H9 (cell line): ENCODE results near the gene TPBGL. TPM values are rescaled to one million over a fixed set of nuclear protein-coding genes. Genes with fewer than 3 reads are reported as not detected.

Experiments used
- DNase-seq: peaks from one replicate; pipeline ENCODE4 v3.0.0-alpha.2; 2017
- H2AFZ ChIP-seq: one replicate; pipeline ENCODE4 v1.6.1; 2013; ENCODE audit warnings: mild to moderate bottlenecking, low read length, control low read depth, moderate library complexity
- H2AK5ac ChIP-seq: 2 replicates; pipeline ENCODE4 v1.6.1; 2013; ENCODE audit warnings: low read length, control low read depth, mixed read lengths; ENCODE audit not compliant: insufficient read length
- H2BK120ac ChIP-seq: one replicate; pipeline ENCODE4 v1.6.1; 2013; ENCODE audit warnings: low read depth, mild to moderate bottlenecking, low read length, control low read depth, inconsistent platforms; ENCODE audit not compliant: poor library complexity, severe bottlenecking
- H2BK12ac ChIP-seq: 2 replicates; pipeline ENCODE4 v1.6.1; 2013; ENCODE audit warnings: low read length, control low read depth, mixed read lengths, low read depth; ENCODE audit not compliant: insufficient read length
- H2BK15ac ChIP-seq: 2 replicates; pipeline ENCODE4 v1.6.1; 2013; ENCODE audit warnings: low read depth, low read length, control low read depth
- H2BK20ac ChIP-seq: one replicate; pipeline ENCODE4 v1.6.1; 2013; ENCODE audit warnings: low read depth, mild to moderate bottlenecking, low read length, control low read depth, inconsistent platforms; ENCODE audit not compliant: poor library complexity, severe bottlenecking
- H2BK5ac ChIP-seq: 2 replicates; pipeline ENCODE4 v1.6.1; 2013; ENCODE audit warnings: low read length, control low read depth, mixed read lengths; ENCODE audit not compliant: insufficient read length
- H3K14ac ChIP-seq: 2 replicates; pipeline ENCODE4 v1.6.1; 2013; ENCODE audit warnings: low read length, control low read depth; ENCODE audit not compliant: insufficient read depth
- H3K18ac ChIP-seq: 2 replicates; pipeline ENCODE4 v1.6.1; 2013; ENCODE audit warnings: low read depth, mild to moderate bottlenecking, mixed read lengths, low read length, control low read depth; ENCODE audit not compliant: insufficient read length
- H3K23ac ChIP-seq: 2 replicates; pipeline ENCODE4 v1.6.1; 2013; ENCODE audit warnings: low read length, control low read depth, mixed read lengths, low read depth; ENCODE audit not compliant: insufficient read length
- H3K23me2 ChIP-seq: 2 replicates; pipeline ENCODE4 v1.6.1; 2013; ENCODE audit warnings: low read depth, mild to moderate bottlenecking, mixed read lengths, low read length, control low read depth; ENCODE audit not compliant: insufficient read length, poor library complexity, severe bottlenecking
- H3K27ac ChIP-seq: 2 replicates; pipeline ENCODE4 v1.5.1; 2013; ENCODE audit warnings: low read length, control low read depth, mixed read lengths, low read depth; ENCODE audit not compliant: insufficient read length
- H3K27me3 ChIP-seq: 2 replicates; pipeline ENCODE4 v1.6.1; 2013; ENCODE audit warnings: low read length, control low read depth, inconsistent platforms; ENCODE audit not compliant: insufficient read depth
- H3K4ac ChIP-seq: 2 replicates; pipeline ENCODE4 v1.6.1; 2013; ENCODE audit warnings: low read depth, mild to moderate bottlenecking, control low read depth, inconsistent platforms, low read length, moderate library complexity
- H3K4me1 ChIP-seq: 2 replicates; pipeline ENCODE4 v1.6.1; 2013; ENCODE audit warnings: low read length, control low read depth, inconsistent platforms; ENCODE audit not compliant: insufficient read depth
- H3K4me2 ChIP-seq: 2 replicates; pipeline ENCODE4 v1.6.1; 2013; ENCODE audit warnings: low read length, control low read depth, mixed read lengths; ENCODE audit not compliant: insufficient read length, insufficient read depth
- H3K56ac ChIP-seq: 2 replicates; pipeline ENCODE4 v1.6.1; 2013; ENCODE audit warnings: low read depth, mild to moderate bottlenecking, mixed read lengths, low read length, control low read depth; ENCODE audit not compliant: insufficient read length
- H3K79me1 ChIP-seq: 2 replicates; pipeline ENCODE4 v1.6.1; 2013; ENCODE audit warnings: low read depth, mild to moderate bottlenecking, moderate library complexity, low read length, control low read depth, inconsistent platforms; ENCODE audit not compliant: insufficient read depth, poor library complexity, severe bottlenecking
- H3K79me2 ChIP-seq: 2 replicates; pipeline ENCODE4 v1.6.1; 2013; ENCODE audit warnings: low read length, control low read depth, inconsistent platforms; ENCODE audit not compliant: insufficient read depth
- H3K9ac ChIP-seq: 2 replicates; pipeline ENCODE4 v1.6.1; 2013; ENCODE audit warnings: low read length, control low read depth, mixed read lengths; ENCODE audit not compliant: insufficient read length; ENCODE audit errors: extremely low read depth
- H3K9me3 ChIP-seq: one replicate; pipeline ENCODE4 v1.6.1; 2013; ENCODE audit warnings: low read depth, low read length, inconsistent platforms; ENCODE audit not compliant: control insufficient read depth
- H3T11ph ChIP-seq: one replicate; pipeline ENCODE4 v1.6.1; 2013; ENCODE audit warnings: mild to moderate bottlenecking, low read length, control low read depth, inconsistent platforms
- H4K20me1 ChIP-seq: one replicate; pipeline ENCODE4 v1.6.1; 2013; ENCODE audit not compliant: control insufficient read depth, insufficient read length, insufficient read depth
- H4K5ac ChIP-seq: 2 replicates; pipeline ENCODE4 v1.6.1; 2013; ENCODE audit warnings: low read depth, mild to moderate bottlenecking, mixed read lengths, low read length, control low read depth; ENCODE audit not compliant: insufficient read length
- H4K8ac ChIP-seq: replicated peaks from 2 replicates; pipeline ENCODE4 v1.6.1; 2013; ENCODE audit warnings: low read length, control low read depth, mixed read lengths, low read depth; ENCODE audit not compliant: insufficient read length
- H4K91ac ChIP-seq: 2 replicates; pipeline ENCODE4 v1.6.1; 2013; ENCODE audit warnings: low read depth, mild to moderate bottlenecking, moderate library complexity, mixed read lengths, low read length, control low read depth; ENCODE audit not compliant: insufficient read length
- H3K27ac Mint-ChIP-seq, 3 experiments: 2 replicates in 2 of 3; 3 replicates in 1 of 3; pipeline ENCODE4 v1.8.0; 2020 to 2021; ENCODE audit warnings: mixed read lengths in 3 of 3, mild to moderate bottlenecking in 1 of 3, moderate library complexity in 1 of 3
- H3K27me3 Mint-ChIP-seq: 2 replicates; pipeline ENCODE4 v1.8.0; 2021; ENCODE audit warnings: low read depth, mild to moderate bottlenecking, moderate library complexity, mixed read lengths
- H3K36me3 Mint-ChIP-seq, 3 experiments: 2 replicates in 2 of 3; 3 replicates in 1 of 3; pipeline ENCODE4 v1.8.0; 2020 to 2021; ENCODE audit warnings: low read depth in 3 of 3, mixed read lengths in 3 of 3; ENCODE audit not compliant: insufficient read depth in 1 of 3
- H3K4me1 Mint-ChIP-seq, 2 experiments: 2 replicates each; pipeline ENCODE4 v1.8.0; 2020; ENCODE audit warnings: mixed read lengths in 2 of 2
- H3K4me3 Mint-ChIP-seq, 2 experiments: 2 replicates in 1 of 2; 3 replicates in 1 of 2; pipeline ENCODE4 v1.8.0; 2020 to 2021; ENCODE audit warnings: mild to moderate bottlenecking in 2 of 2, mixed read lengths in 2 of 2, moderate library complexity in 1 of 2
- H3K9me3 Mint-ChIP-seq, 2 experiments: 2 replicates in 1 of 2; 3 replicates in 1 of 2; pipeline ENCODE4 v1.8.0; 2020; ENCODE audit warnings: mild to moderate bottlenecking in 2 of 2, mixed read lengths in 2 of 2, moderate library complexity in 1 of 2
- WGBS: extraction: QIAGEN DNeasy Blood & Tissue Kit; methylation state at CpG from one replicate; pipeline ENCODE4 v1.1.7; 2013; ENCODE audit warnings: missing lambda C conversion rate, low lambda C conversion rate, mixed read lengths; ENCODE audit not compliant: insufficient read length; ENCODE audit errors: extremely low coverage; 5-methylcytosine and 5-hydroxymethylcytosine counted together
- total RNA-seq: library from RNA; stranded (reverse); gene quantifications from 2 replicates; pipeline ENCODE4 v1.2.1, GENCODE V29; 2021
- TF ChIP-seq, protein P1 (sequence below): fragments of 200-600 bp; sonication (generic); conservative IDR thresholded peaks from 3 replicates; pipeline ENCODE4 v1.8.0; 2021; ENCODE audit warnings: antibody characterized with exemption, mild to moderate bottlenecking

The TPBGL gene
- total RNA-seq, 1 experiment from 2014 or later: 0.61 TPM

- Histone ChIP-seq H3K79me1 (no peaks in the 10 kb centered on the region), H4K91ac (no peak overlapping the region), H3K23me2 (no peaks in the 10 kb centered on the region), H3K4me2 (no peak overlapping the region), H3K23ac (no peak overlapping the region), H3K27me3 (no peaks in the 10 kb centered on the region), H4K8ac (no peak overlapping the region), H4K5ac (no peak overlapping the region), H3K79me2 (no peaks in the 10 kb centered on the region), H2BK120ac (no peak overlapping the region), H4K20me1 (no peaks in the 10 kb centered on the region), H2BK12ac (no peak overlapping the region), H3K27ac (no peak overlapping the region), H2AFZ (no peak overlapping the region), H3K9me3 (no peaks in the 10 kb centered on the region), H3K18ac (no peak overlapping the region), H3K9ac (no peak overlapping the region), H3K4ac (no peak overlapping the region), H2BK20ac (no peak overlapping the region), H3T11ph (no peak overlapping the region), H2AK5ac (no peak overlapping the region), H3K4me1 (peaks cover 2% of the 10 kb centered on the region), H2BK15ac (no peak overlapping the region), H3K56ac (no peak overlapping the region), H2BK5ac (no peak overlapping the region), H3K14ac (no peak overlapping the region)
- no CpG with 5 or more reads among the region's 8 CpGs for WGBS
- no peak overlapping the region; a peak in 1 of 5 replicates for H3K4me3 Mint-ChIP-seq
- no peaks in the 10 kb centered on the region for H3K36me3 Mint-ChIP-seq
- H3K27ac Mint-ChIP-seq: no peak overlapping the region
- TF ChIP-seq, protein P1, sequence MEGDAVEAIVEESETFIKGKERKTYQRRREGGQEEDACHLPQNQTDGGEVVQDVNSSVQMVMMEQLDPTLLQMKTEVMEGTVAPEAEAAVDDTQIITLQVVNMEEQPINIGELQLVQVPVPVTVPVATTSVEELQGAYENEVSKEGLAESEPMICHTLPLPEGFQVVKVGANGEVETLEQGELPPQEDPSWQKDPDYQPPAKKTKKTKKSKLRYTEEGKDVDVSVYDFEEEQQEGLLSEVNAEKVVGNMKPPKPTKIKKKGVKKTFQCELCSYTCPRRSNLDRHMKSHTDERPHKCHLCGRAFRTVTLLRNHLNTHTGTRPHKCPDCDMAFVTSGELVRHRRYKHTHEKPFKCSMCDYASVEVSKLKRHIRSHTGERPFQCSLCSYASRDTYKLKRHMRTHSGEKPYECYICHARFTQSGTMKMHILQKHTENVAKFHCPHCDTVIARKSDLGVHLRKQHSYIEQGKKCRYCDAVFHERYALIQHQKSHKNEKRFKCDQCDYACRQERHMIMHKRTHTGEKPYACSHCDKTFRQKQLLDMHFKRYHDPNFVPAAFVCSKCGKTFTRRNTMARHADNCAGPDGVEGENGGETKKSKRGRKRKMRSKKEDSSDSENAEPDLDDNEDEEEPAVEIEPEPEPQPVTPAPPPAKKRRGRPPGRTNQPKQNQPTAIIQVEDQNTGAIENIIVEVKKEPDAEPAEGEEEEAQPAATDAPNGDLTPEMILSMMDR: no peak
- no peak for DNase-seq
- no peaks in the 10 kb centered on the region for H3K9me3 Mint-ChIP-seq
- H3K27me3 Mint-ChIP-seq: no peaks in the 10 kb centered on the region; the same call in 1 of the 2 replicates
- peaks cover 28 to 33% of the 10 kb centered on the region in 2 experiments for H3K4me1 Mint-ChIP-seq
Measured at GRCh38 chr11:75196426-75196825, 44.1 kb upstream of the TPBGL start.
